Measurements from ENCODE around the gene EDAR. TPM values are rescaled to one million over a fixed set of nuclear protein-coding genes. Genes with fewer than 3 reads are reported as not detected.

The EDAR gene
- total RNA-seq, 5 donors from 2014 or later (not counting 1 experiment from before 2014, with no cell fraction given), result 5.2 to 15.6 (median 7.4) TPM

DNA sequence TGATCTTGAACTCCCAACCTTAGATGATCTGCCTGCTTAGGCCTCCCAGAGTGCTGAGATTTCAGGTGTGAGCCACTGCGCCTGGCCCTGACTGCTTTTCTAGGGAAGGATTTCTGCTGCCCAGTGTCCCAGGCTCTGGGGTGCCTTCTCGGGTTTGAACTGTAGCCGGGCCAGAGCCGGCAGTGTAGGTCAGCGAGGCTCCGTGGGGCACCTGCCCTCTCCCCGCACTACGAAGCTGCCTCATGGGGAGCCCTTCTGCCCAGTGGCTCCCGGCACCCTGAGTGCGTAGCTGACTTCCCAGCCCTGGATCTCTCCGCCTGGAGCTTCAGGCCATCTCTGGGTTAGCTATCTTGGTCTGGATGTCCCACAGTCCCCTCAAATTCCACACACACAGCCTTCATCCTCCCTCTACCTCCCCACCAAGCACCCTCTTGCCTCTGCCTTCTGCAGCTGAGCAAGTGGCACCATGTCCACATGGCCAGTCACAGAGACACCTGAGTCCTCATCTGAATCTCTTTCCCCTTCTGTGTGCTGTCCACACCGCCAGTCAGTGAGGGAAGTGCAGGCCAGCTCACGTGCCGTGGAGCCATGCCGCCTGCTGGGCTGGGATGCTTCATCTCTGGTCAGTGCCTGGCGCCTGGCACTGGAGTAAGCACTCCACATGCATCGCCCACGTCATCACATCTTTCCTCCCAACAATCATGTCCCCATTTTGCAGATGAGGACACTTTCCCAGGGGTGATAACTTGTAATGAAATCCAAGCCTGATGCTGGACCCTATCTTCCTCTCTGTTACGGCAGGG lies 69.2 kb downstream of the EDAR start:
- Mint-ChIP-seq H3K36me3 (no peaks in the 10 kb centered on the region), H3K27me3 (no peaks in the 10 kb centered on the region), H3K9me3 (no peaks in the 10 kb centered on the region), H3K4me3 (no peak overlapping the region), H3K27ac (no peak overlapping the region), H3K4me1 (peaks cover 2 to 9% (median 8%) of the 10 kb centered on the region in 3 donors)
- no peak overlapping the region for H3K4me3 ChIP-seq (ENCODE audit: control insufficient read depth in 1 of 2, extremely low read depth in 1 of 2, low read length in 1 of 2)
- 96% methylated on average over 16 of the region's 19 CpGs for WGBS (ENCODE audit: insufficient coverage)
- no peaks in the 10 kb centered on the region for H3K4me1 ChIP-seq (ENCODE audit: control insufficient read depth in 1 of 2, extremely low read depth in 1 of 2, insufficient read depth in 2 of 2, low read length in 2 of 2)
- H3K27me3 ChIP-seq (replicated peaks in 1 of 2; ENCODE audit: control insufficient read depth in 2 of 2, extremely low read depth in 1 of 2, insufficient read depth in 2 of 2, low read length in 1 of 2), result no peaks in the 10 kb centered on the region
- ChIA-PET POLR2A (no interaction called here), CTCF (no interaction called here)
- no peak overlapping the region for H3K27ac ChIP-seq (ENCODE audit: low read length)
- H3K36me3 ChIP-seq (ENCODE audit: control insufficient read depth in 2 of 2, extremely low read depth in 1 of 2, insufficient read depth in 1 of 2, low read length in 1 of 2), result peaks cover 0 to 8% of the 10 kb centered on the region in 2 donors
- ATAC-seq (replicated peaks in 1 of 4) (no peak), DNase-seq (no peak)
- H3K9me3 ChIP-seq, result no peaks in the 10 kb centered on the region

DNA sequence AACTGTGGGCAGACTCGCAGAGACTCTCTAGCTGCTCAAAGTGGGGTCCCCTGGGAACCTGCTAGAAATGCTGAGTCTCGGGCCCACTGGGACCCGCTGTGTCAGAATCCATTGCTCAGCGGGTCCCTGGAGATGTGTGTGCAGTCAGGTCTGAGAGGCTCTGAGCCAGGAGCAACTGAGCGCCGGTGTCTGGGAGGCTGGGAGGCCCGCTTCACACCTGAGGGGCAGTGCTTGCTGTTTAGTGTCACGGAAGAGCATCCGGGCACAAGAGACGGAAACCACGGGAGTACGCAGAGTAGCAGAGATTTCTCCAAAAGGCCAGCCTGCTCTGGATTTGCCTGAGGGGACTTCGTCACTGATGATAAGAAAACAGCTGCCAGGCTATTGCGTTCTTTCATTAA lies 70.1 kb downstream of the EDAR start:
- Mint-ChIP-seq H3K27ac (no peak overlapping the region), H3K4me3 (no peak overlapping the region), H3K9me3 (no peaks in the 10 kb centered on the region), H3K27me3 (no peaks in the 10 kb centered on the region), H3K4me1 (peaks cover 2 to 13% (median 8%) of the 10 kb centered on the region in 3 donors), H3K36me3 (no peaks in the 10 kb centered on the region)
- ATAC-seq (replicated peaks in 1 of 4), result no peak
- no peaks in the 10 kb centered on the region for H3K27me3 ChIP-seq (replicated peaks in 1 of 2; ENCODE audit: control insufficient read depth in 2 of 2, extremely low read depth in 1 of 2, insufficient read depth in 2 of 2, low read length in 1 of 2)
- H3K4me1 ChIP-seq (ENCODE audit: control insufficient read depth in 1 of 2, extremely low read depth in 1 of 2, insufficient read depth in 2 of 2, low read length in 2 of 2), result no peaks in the 10 kb centered on the region
- WGBS (ENCODE audit: insufficient coverage), result 93% methylated on average over 10 of the region's 14 CpGs
- POLR2A ChIA-PET, result no interaction called here
- H3K27ac ChIP-seq (ENCODE audit: low read length), result no peak overlapping the region
- peaks cover 0 to 10% of the 10 kb centered on the region in 2 donors for H3K36me3 ChIP-seq (ENCODE audit: control insufficient read depth in 2 of 2, extremely low read depth in 1 of 2, insufficient read depth in 1 of 2, low read length in 1 of 2)
- CTCF ChIA-PET, result no interaction called here
- no peak overlapping the region for H3K4me3 ChIP-seq (ENCODE audit: control insufficient read depth in 1 of 2, extremely low read depth in 1 of 2, low read length in 1 of 2)
- no peaks in the 10 kb centered on the region for H3K9me3 ChIP-seq
- no peak for DNase-seq

DNA sequence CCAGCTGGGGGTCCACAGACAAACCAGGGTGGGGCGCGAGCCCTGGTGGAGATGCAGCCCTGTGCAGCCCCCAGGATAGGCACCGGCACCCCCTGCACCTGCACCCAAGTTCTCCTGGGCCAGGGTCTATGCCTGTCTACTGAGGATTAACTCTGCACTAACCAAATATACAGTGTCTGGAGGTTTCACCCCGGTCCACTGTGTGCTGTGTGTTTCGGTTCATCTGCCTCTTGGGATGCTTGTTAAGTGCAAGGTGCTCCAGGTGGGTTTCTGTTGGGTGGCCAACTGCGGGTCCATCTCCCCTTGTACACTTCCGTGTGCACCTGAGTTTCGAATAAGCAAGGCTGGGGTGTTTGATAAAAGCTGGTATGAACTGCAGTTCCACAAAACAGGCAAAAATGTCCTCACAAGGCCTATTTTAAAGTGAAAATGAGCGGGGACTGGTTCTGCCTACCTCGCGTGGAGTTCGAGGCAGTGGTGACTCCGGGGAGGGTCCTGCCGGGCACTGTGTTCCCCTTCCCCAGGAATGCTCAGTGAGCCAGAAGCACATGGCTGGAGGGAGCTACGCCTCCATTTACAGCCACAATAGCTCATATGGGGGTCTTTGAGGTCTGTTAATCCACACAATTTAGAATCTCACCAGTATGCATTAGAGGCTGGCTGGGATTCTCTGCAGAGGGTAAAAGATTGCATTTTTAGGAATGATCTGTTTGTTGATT lies 70.7 kb downstream of the EDAR start:
- H3K9me3 Mint-ChIP-seq, result no peaks in the 10 kb centered on the region
- Histone ChIP-seq H3K9me3 (no peaks in the 10 kb centered on the region), H3K4me1 (ENCODE audit: control insufficient read depth in 1 of 2, extremely low read depth in 1 of 2, insufficient read depth in 2 of 2, low read length in 2 of 2) (no peaks in the 10 kb centered on the region), H3K27me3 (replicated peaks in 1 of 2; ENCODE audit: control insufficient read depth in 2 of 2, extremely low read depth in 1 of 2, insufficient read depth in 2 of 2, low read length in 1 of 2) (no peaks in the 10 kb centered on the region), H3K4me3 (ENCODE audit: control insufficient read depth in 1 of 2, extremely low read depth in 1 of 2, low read length in 1 of 2) (no peak overlapping the region), H3K27ac (ENCODE audit: low read length) (no peak overlapping the region), H3K36me3 (ENCODE audit: control insufficient read depth in 2 of 2, extremely low read depth in 1 of 2, insufficient read depth in 1 of 2, low read length in 1 of 2) (peaks cover 0 to 10% of the 10 kb centered on the region in 2 donors)
- 98% methylated on average over 8 of the region's 15 CpGs for WGBS (ENCODE audit: insufficient coverage)
- ATAC-seq (replicated peaks in 1 of 4) (no peak), DNase-seq (no peak)
- H3K27me3 Mint-ChIP-seq, result no peaks in the 10 kb centered on the region
- H3K27ac Mint-ChIP-seq, result no peak overlapping the region
- CTCF ChIA-PET, result no interaction called here
- H3K36me3 Mint-ChIP-seq, result no peaks in the 10 kb centered on the region
- POLR2A ChIA-PET, result no interaction called here
- no peak overlapping the region for H3K4me3 Mint-ChIP-seq
- H3K4me1 Mint-ChIP-seq, result peaks cover 2 to 13% (median 8%) of the 10 kb centered on the region in 3 donors

DNA sequence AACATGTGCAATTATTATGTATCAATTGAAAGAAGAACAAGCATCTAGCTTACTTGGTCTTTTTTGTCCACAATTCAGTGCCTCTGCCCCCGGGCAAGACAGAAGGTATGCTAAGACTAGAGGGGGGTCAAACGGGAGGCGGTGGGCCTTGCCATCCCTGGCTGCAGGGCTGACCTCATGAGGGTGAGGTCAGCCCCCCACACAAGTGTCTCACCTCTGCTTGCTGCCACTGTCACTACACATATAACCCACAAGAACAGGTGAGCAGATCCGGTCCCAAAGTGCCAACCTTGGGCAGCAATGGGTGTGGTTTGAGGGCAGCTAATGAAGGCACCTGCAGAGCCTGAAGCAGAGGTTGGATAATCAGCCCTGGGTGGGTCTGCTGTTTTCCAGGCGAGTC lies 71.5 kb downstream of the EDAR start:
- H3K4me1 ChIP-seq (ENCODE audit: control insufficient read depth in 1 of 2, extremely low read depth in 1 of 2, insufficient read depth in 2 of 2, low read length in 2 of 2), result no peaks in the 10 kb centered on the region
- peaks cover 0 to 4% of the 10 kb centered on the region in 2 donors for H3K36me3 ChIP-seq (ENCODE audit: control insufficient read depth in 2 of 2, extremely low read depth in 1 of 2, insufficient read depth in 1 of 2, low read length in 1 of 2)
- no peak overlapping the region for H3K4me3 ChIP-seq (ENCODE audit: control insufficient read depth in 1 of 2, extremely low read depth in 1 of 2, low read length in 1 of 2)
- H3K27ac ChIP-seq (ENCODE audit: low read length), result no peak overlapping the region
- ATAC-seq (replicated peaks in 1 of 4) (no peak), DNase-seq (no peak)
- Mint-ChIP-seq H3K36me3 (peaks cover under 1% of the 10 kb centered on the region), H3K27me3 (no peaks in the 10 kb centered on the region), H3K9me3 (no peaks in the 10 kb centered on the region), H3K27ac (no peak overlapping the region), H3K4me3 (no peak overlapping the region), H3K4me1 (peaks cover 2 to 13% (median 8%) of the 10 kb centered on the region in 3 donors)
- ChIA-PET POLR2A (no interaction called here), CTCF (interaction anchor here in 1 of 2 donors (1.1 kb wide), 1 partner anchor 11 kb away, joined by 3 read pairs; no protein-coding TSS in a partner anchor)
- WGBS (ENCODE audit: insufficient coverage), result 80% methylated on average over 2 of the region's 5 CpGs
- no peaks in the 10 kb centered on the region for H3K9me3 ChIP-seq
- no peaks in the 10 kb centered on the region for H3K27me3 ChIP-seq (replicated peaks in 1 of 2; ENCODE audit: control insufficient read depth in 2 of 2, extremely low read depth in 1 of 2, insufficient read depth in 2 of 2, low read length in 1 of 2)

DNA sequence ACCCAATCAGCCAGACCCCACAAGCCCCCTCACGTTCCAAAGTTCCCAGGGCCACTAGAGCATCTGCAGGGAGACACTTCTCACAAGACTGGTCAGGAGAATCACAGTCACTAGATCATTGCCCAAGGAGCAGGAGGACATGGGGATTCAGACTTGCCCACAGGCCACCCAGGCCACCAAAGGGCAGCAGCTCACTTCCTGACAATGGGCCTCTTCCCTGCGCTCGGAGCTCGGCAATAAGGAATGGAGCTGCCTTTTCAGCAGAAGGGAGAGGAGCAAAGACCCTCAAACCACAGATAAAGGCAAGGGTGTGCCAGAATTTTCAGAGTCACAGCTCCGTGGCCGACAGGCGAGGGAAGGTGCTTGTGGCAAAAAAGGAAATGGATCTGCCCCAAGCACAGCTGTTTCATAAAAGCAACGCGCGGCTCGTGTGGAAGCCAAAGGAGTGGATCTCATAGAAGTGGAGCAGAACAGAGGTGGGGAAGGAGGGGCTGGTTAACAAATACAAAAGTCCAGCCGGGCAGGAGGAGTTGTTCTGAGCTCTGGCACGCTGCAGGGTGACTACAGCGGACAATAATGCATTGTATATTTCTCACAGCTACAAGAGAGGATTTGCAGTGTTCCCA lies 72.1 kb downstream of the EDAR start:
- H3K36me3 ChIP-seq (ENCODE audit: control insufficient read depth in 2 of 2, extremely low read depth in 1 of 2, insufficient read depth in 1 of 2, low read length in 1 of 2), result peaks cover 0 to 2% of the 10 kb centered on the region in 2 donors

DNA sequence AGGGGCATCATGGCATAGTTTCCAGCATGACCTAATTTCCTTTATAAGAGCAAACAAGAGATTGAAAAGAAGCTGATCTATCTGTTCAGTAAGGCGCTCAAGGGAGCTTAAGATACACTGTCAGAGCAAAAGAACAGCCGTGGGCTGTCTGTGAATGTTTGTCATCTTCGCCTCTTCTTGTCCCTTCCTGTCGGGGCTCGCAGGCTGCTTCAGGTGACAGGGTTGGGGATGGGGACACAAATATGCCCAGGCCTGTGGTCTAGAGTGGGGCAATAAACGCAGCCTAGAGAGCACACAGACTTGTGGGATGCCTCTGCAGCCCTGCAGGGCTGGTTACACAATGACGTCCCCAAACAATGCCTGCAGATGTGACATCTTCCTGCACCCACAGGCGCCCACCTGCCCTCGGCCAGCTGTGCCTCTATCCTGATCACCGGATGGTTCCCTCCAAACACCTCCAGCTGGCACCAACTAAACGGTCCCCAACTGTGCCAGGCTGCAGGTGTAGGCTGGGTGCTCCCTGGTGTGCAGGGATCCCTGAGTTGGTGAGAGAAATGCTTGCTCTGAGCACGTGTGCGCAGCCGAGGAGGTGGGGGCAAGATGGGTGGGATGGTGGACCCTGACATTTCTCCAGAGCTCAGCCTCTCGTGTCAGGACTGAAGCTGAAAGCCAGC lies 72.8 kb downstream of the EDAR start:
- ChIA-PET POLR2A (no interaction called here), CTCF (interaction anchor here (0.7 to 1.1 kb wide), 3 partner anchors 13 to 73 kb away, joined by 3 to 4 read pairs (median 3); partner anchors contain the start of gene EDAR (in 1 of the 2))
- peaks cover 2 to 13% (median 8%) of the 10 kb centered on the region in 3 donors for H3K4me1 Mint-ChIP-seq
- Histone ChIP-seq H3K9me3 (no peaks in the 10 kb centered on the region), H3K4me1 (ENCODE audit: control insufficient read depth in 1 of 2, extremely low read depth in 1 of 2, insufficient read depth in 2 of 2, low read length in 2 of 2) (no peaks in the 10 kb centered on the region), H3K36me3 (ENCODE audit: control insufficient read depth in 2 of 2, extremely low read depth in 1 of 2, insufficient read depth in 1 of 2, low read length in 1 of 2) (peaks cover 0 to 2% of the 10 kb centered on the region in 2 donors), H3K27ac (ENCODE audit: low read length) (no peak overlapping the region), H3K27me3 (replicated peaks in 1 of 2; ENCODE audit: control insufficient read depth in 2 of 2, extremely low read depth in 1 of 2, insufficient read depth in 2 of 2, low read length in 1 of 2) (no peaks in the 10 kb centered on the region), H3K4me3 (ENCODE audit: control insufficient read depth in 1 of 2, extremely low read depth in 1 of 2, low read length in 1 of 2) (no peak overlapping the region)
- H3K27ac Mint-ChIP-seq, result peak overlapping the region in 1 of 2 donors; percentile 16
- H3K27me3 Mint-ChIP-seq, result peaks cover 0 to 1% of the 10 kb centered on the region in 2 donors
- 56% methylated on average over 10 of the region's 15 CpGs for whole genome bisulfite sequencing (ENCODE audit: insufficient coverage)
- H3K36me3 Mint-ChIP-seq, result peaks cover 6% of the 10 kb centered on the region
- ATAC-seq (replicated peaks in 1 of 4), result no peak
- no peaks in the 10 kb centered on the region for H3K9me3 Mint-ChIP-seq
- no peak overlapping the region for H3K4me3 Mint-ChIP-seq
- no peak for DNase-seq

More for the DNA sequence above, 72.1 kb downstream of the EDAR start:
- H3K27ac Mint-ChIP-seq, result peak overlapping the region in 1 of 2 donors; percentile 62
- H3K27ac ChIP-seq (ENCODE audit: low read length), result no peak overlapping the region
- ATAC-seq (replicated peaks in 1 of 4) (no peak), DNase-seq (no peak)
- 51% methylated on average over 6 of the region's 14 CpGs for WGBS (ENCODE audit: insufficient coverage)
- peaks cover 2 to 13% (median 8%) of the 10 kb centered on the region in 3 donors for H3K4me1 Mint-ChIP-seq
- CTCF ChIA-PET, result interaction anchor here in 1 of 2 donors (1.1 kb wide), 1 partner anchor 12 kb away, joined by 3 read pairs; no protein-coding TSS in a partner anchor
- no peaks in the 10 kb centered on the region for H3K9me3 Mint-ChIP-seq
- peaks cover 5% of the 10 kb centered on the region for H3K36me3 Mint-ChIP-seq
- no peaks in the 10 kb centered on the region for H3K4me1 ChIP-seq (ENCODE audit: control insufficient read depth in 1 of 2, extremely low read depth in 1 of 2, insufficient read depth in 2 of 2, low read length in 2 of 2)
- no peaks in the 10 kb centered on the region for H3K27me3 ChIP-seq (replicated peaks in 1 of 2; ENCODE audit: control insufficient read depth in 2 of 2, extremely low read depth in 1 of 2, insufficient read depth in 2 of 2, low read length in 1 of 2)
- H3K9me3 ChIP-seq, result no peaks in the 10 kb centered on the region
- no peak overlapping the region for H3K4me3 ChIP-seq (ENCODE audit: control insufficient read depth in 1 of 2, extremely low read depth in 1 of 2, low read length in 1 of 2)
- no peak overlapping the region for H3K4me3 Mint-ChIP-seq
- POLR2A ChIA-PET, result no interaction called here
- no peaks in the 10 kb centered on the region for H3K27me3 Mint-ChIP-seq
